ENCODE measurements around the gene ADGRA3.

Gene ADGRA3, protein sequence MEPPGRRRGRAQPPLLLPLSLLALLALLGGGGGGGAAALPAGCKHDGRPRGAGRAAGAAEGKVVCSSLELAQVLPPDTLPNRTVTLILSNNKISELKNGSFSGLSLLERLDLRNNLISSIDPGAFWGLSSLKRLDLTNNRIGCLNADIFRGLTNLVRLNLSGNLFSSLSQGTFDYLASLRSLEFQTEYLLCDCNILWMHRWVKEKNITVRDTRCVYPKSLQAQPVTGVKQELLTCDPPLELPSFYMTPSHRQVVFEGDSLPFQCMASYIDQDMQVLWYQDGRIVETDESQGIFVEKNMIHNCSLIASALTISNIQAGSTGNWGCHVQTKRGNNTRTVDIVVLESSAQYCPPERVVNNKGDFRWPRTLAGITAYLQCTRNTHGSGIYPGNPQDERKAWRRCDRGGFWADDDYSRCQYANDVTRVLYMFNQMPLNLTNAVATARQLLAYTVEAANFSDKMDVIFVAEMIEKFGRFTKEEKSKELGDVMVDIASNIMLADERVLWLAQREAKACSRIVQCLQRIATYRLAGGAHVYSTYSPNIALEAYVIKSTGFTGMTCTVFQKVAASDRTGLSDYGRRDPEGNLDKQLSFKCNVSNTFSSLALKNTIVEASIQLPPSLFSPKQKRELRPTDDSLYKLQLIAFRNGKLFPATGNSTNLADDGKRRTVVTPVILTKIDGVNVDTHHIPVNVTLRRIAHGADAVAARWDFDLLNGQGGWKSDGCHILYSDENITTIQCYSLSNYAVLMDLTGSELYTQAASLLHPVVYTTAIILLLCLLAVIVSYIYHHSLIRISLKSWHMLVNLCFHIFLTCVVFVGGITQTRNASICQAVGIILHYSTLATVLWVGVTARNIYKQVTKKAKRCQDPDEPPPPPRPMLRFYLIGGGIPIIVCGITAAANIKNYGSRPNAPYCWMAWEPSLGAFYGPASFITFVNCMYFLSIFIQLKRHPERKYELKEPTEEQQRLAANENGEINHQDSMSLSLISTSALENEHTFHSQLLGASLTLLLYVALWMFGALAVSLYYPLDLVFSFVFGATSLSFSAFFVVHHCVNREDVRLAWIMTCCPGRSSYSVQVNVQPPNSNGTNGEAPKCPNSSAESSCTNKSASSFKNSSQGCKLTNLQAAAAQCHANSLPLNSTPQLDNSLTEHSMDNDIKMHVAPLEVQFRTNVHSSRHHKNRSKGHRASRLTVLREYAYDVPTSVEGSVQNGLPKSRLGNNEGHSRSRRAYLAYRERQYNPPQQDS (N-terminal part only)

DNA sequence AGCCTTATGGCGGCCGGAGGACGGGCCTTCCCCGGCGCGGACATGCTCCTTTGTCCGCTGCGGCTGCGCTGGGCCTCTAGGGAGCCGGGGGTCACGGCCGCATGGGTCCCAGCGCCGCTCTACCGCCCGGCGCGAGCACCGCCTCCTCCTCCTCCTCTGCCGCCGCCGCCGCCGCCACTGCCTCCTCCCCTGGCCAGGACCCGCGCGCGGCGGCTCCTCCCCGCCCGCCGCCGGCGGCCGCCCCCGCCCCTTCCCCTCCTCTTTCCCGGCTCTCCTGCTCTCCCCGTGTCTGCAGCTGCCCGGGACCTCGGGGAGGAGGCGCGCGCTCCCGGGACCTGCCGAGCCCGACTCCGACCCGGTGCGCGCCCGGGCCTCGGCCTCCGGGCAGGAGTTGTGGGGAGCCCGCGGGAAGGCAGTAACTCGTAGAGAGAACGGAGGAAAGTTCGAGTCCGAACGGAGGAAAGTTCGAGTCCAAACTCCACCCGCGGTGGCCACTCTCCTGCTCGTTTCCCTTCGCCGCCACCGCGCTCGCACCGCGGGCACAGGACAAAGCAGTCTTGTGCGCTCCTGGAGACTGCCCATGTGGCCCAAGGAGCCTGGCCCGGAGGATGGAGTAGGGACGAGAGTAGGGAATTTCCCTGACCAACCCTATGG is at the start of gene ADGRA3:
Gene ADGRA3 (minus strand): TSS at position 179 of the 654 bp plus-strand sequence. CDS start 282 bp downstream, outside the sequence.
- ChIA-PET POLR2A (no interaction called here), CTCF (no interaction called here)
- TF ChIP-seq, protein P1, sequence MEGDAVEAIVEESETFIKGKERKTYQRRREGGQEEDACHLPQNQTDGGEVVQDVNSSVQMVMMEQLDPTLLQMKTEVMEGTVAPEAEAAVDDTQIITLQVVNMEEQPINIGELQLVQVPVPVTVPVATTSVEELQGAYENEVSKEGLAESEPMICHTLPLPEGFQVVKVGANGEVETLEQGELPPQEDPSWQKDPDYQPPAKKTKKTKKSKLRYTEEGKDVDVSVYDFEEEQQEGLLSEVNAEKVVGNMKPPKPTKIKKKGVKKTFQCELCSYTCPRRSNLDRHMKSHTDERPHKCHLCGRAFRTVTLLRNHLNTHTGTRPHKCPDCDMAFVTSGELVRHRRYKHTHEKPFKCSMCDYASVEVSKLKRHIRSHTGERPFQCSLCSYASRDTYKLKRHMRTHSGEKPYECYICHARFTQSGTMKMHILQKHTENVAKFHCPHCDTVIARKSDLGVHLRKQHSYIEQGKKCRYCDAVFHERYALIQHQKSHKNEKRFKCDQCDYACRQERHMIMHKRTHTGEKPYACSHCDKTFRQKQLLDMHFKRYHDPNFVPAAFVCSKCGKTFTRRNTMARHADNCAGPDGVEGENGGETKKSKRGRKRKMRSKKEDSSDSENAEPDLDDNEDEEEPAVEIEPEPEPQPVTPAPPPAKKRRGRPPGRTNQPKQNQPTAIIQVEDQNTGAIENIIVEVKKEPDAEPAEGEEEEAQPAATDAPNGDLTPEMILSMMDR (IDR thresholded peaks at IDR 0.05; ENCODE audit: control extremely low read depth, extremely low read depth, low read depth, missing control alignments) = no peak
- peak; percentile 40 for DNase-seq (ENCODE audit: extremely low spot score)

DNA sequence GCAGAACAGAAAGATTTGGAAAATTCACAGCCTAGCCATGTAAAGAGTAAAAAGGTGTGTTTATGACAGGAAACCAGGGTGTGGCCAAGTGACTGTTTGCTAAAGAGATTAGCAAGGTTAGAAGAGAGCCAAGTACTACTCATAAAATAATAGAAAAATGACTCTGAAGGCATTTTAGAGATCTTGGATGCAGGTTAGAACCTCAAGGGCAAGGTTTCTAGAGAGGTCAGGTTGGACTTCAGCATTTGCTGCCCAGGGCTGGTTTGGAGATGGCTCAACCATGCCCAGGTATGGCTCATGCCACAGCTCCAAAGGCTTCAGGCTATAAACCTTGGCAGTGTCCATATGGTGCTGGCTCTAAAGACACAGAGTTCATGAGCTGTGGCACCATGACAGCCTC is 40.6 kb upstream of the ADGRA3 start:
- TF ChIP-seq, protein P1 (IDR thresholded peaks at IDR 0.05; ENCODE audit: control extremely low read depth, extremely low read depth, low read depth, missing control alignments) = no peak
- CTCF ChIA-PET = no interaction called here
- DNase-seq (ENCODE audit: extremely low spot score) = no peak
- POLR2A ChIA-PET = no interaction called here

DNA sequence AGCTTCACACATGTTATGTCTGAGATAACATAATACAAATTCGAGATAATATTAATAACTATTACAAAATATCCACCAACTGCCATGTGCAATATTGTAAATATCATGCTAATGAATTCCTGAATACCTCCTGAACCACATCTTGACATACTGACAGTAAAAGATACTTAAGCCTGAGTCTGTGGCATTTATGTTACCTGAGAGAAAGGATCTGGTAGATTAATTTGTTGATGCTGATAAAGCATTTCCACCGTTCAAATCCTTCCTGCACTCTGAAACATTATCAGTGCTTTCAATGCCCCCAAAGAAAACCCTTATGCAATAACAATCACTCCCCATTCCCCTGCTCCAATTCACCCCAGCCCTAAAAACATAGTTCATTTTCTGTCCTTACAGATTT is 38.8 kb upstream of the ADGRA3 start:
- ChIA-PET POLR2A (no interaction called here), CTCF (no interaction called here)

DNA sequence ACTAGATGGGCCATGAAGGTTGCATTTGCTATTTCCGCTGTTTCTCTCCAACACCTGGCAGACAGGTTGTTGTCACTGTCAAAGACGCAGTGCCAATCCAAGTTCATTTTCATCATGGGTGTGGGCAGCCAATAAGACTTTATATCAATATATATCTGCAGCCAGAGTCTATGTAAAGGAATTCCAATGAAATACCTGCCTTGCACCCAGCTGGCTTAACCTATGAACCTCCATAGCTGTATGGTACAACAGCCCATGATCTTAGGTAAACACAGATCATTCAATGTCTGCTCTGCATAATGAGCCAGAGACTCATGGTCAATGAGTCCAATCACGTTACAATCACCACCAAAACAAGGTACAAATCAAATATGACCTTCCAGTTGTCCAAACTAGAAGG is 37.7 kb upstream of the ADGRA3 start:
- TF ChIP-seq, protein P1 (IDR thresholded peaks at IDR 0.05; ENCODE audit: control extremely low read depth, extremely low read depth, low read depth, missing control alignments) = no peak
- CTCF ChIA-PET = no interaction called here
- DNase-seq (ENCODE audit: extremely low spot score) = no peak
- POLR2A ChIA-PET = no interaction called here

More for the DNA sequence above, 38.8 kb upstream of the ADGRA3 start:
- DNase-seq (ENCODE audit: extremely low spot score) = no peak
- TF ChIP-seq, protein P1 (IDR thresholded peaks at IDR 0.05; ENCODE audit: control extremely low read depth, extremely low read depth, low read depth, missing control alignments) = no peak

DNA sequence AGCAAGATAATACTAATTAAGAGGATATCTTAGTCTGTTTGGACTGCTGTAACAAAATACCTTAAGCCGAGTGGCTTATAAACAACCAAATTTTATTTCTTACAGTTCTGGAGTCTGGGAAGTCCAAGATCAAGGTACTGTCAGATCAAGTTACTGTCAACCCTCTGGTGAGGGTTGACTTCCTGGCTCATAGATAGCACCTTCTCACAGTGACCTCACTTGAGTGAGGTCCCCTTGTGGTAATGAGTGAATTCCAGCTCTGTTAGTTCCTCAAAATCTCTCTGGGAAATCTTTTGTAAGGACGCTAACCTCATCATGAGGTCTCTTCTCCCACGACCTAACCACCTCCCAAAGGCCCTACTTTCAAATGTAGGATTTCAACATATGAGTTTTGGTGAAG is 36.9 kb upstream of the ADGRA3 start:
- no peak for DNase-seq (ENCODE audit: extremely low spot score)
- ChIA-PET CTCF (interaction anchor here (1.3 kb wide), 1 partner anchor 14 kb away, joined by 3 read pairs; no protein-coding TSS in a partner anchor), POLR2A (no interaction called here)
- TF ChIP-seq, protein P1 (IDR thresholded peaks at IDR 0.05; ENCODE audit: control extremely low read depth, extremely low read depth, low read depth, missing control alignments) = no peak
